ENCODE measurements around the gene KRTAP4-7.
A peak's percentile ranks its signal among the peaks of the same experiment; 100 is the strongest.
"Not testable (repeated sequence)": the region's sequence is repeated elsewhere in the genome, so short reads cannot be mapped to it uniquely, and the experiment has no call there.

KRTAP4-7 gene

GRCh38 chr17:41065829-41066624 is 17.9 kb upstream of the KRTAP4-7 start, which contains the start of gene KRTAP2-4:
KRTAP2-4 (minus strand) TSS chr17:41065879; CDS start chr17:41065845, 34 bp downstream.
- FAIRE-seq = no peak

- no peak for FAIRE-seq
These were observed 16.7 kb upstream of the KRTAP4-7 start for GRCh38 chr17:41067281-41067680.

- no peak for FAIRE-seq
These were observed 14.9 kb upstream of the KRTAP4-7 start for GRCh38 chr17:41069031-41069430.

- FAIRE-seq = no peak
These were observed 12.2 kb upstream of the KRTAP4-7 start for GRCh38 chr17:41071606-41072360.

GRCh38 chr17:41073676-41074075 is 10.3 kb upstream of the KRTAP4-7 start:
- no peak for FAIRE-seq

- no peak for FAIRE-seq
These were observed 7.2 kb upstream of the KRTAP4-7 start for GRCh38 chr17:41076788-41077187.

GRCh38 chr17:41082626-41083025 is 1.3 kb upstream of the KRTAP4-7 start:
- no peak for FAIRE-seq

- not testable (repeated sequence) for FAIRE-seq
These were observed 523 bp upstream of the KRTAP4-7 start for GRCh38 chr17:41083427-41083826.

- FAIRE-seq = not testable (repeated sequence)
These were observed 4.9 kb downstream of the KRTAP4-7 start for GRCh38 chr17:41088760-41089352.

- no peak for FAIRE-seq
These were observed 12.1 kb downstream of the KRTAP4-7 start for GRCh38 chr17:41096055-41096454.

- no peak for FAIRE-seq
These were observed 14.1 kb downstream of the KRTAP4-7 start, which contains the start of gene KRTAP4-8 for GRCh38 chr17:41098042-41098441. KRTAP4-8 (minus strand) TSS chr17:41098142; CDS start chr17:41098084, 58 bp downstream.

GRCh38 chr17:41098481-41098880 is 14.5 kb downstream of the KRTAP4-7 start:
- FAIRE-seq = no peak

GRCh38 chr17:41099682-41100480 is 15.9 kb downstream of the KRTAP4-7 start:
- FAIRE-seq = not testable (repeated sequence)

GRCh38 chr17:41101586-41102259 is 17.8 kb downstream of the KRTAP4-7 start, which contains the start of gene KRTAP4-16:
KRTAP4-16 (minus strand) TSS chr17:41102209; CDS start chr17:41102209, 0 bp downstream.
- no peak for FAIRE-seq

- no peak for FAIRE-seq
These were observed 19.9 kb downstream of the KRTAP4-7 start for GRCh38 chr17:41103896-41104295.

GRCh38 chr17:41104386-41105038 is 20.6 kb downstream of the KRTAP4-7 start:
- FAIRE-seq = peak; percentile 45

- FAIRE-seq = not testable (repeated sequence)
These were observed 21.4 kb downstream of the KRTAP4-7 start, which contains the start of gene KRTAP4-9 for GRCh38 chr17:41105347-41105746. KRTAP4-9 (plus strand) TSS chr17:41105389; CDS start chr17:41105389, 0 bp downstream.

- FAIRE-seq = no peak
These were observed 24.0 kb downstream of the KRTAP4-7 start for GRCh38 chr17:41107941-41108450.

- FAIRE-seq = not testable (repeated sequence)
These were observed 24.9 kb downstream of the KRTAP4-7 start for GRCh38 chr17:41108728-41109386.

Measured in endometrium (tissue), 2 donors.